Central memory CD8-positive, alpha-beta T cell (primary cell): ENCODE measurements around the gene LHB.
"Not testable (repeated sequence)": the region's sequence is repeated elsewhere in the genome, so short reads cannot be mapped to it uniquely, and the experiment has no call there.

Source experiments
- ATAC-seq: fragments of 150-1000 bp; cut with Tn5 transposase; replicated peaks from 2 replicates; pipeline ENCODE4 v1.10.0; 2022; ENCODE audit warnings: mild to moderate bottlenecking, moderate FRiP score, moderate number of reproducible peaks; ENCODE audit not compliant: poor library complexity, severe bottlenecking; ENCODE audit errors: extremely low read depth
- DNase-seq, 2 donors: peaks; one replicate each; pipeline ENCODE4 v3.0.0; 2021; ENCODE audit warnings: low spot score in 2 of 2
- H3K27ac Mint-ChIP-seq: one replicate; pipeline ENCODE4 v1.8.0; 2022; ENCODE audit warnings: low read depth, mild to moderate bottlenecking, moderate library complexity, mixed read lengths
- H3K27me3 Mint-ChIP-seq: one replicate; pipeline ENCODE4 v1.8.0; 2022; ENCODE audit warnings: mixed read lengths
- H3K36me3 Mint-ChIP-seq: one replicate; pipeline ENCODE4 v1.8.0; 2022; ENCODE audit warnings: mild to moderate bottlenecking, moderate library complexity, mixed read lengths; ENCODE audit not compliant: insufficient read depth
- H3K4me1 Mint-ChIP-seq: one replicate; pipeline ENCODE4 v1.8.0; 2022; ENCODE audit warnings: mixed read lengths
- H3K4me3 Mint-ChIP-seq: one replicate; pipeline ENCODE4 v1.8.0; 2022; ENCODE audit warnings: mild to moderate bottlenecking, moderate library complexity, mixed read lengths
- H3K9me3 Mint-ChIP-seq: one replicate; pipeline ENCODE4 v1.8.0; 2022; ENCODE audit warnings: mixed read lengths

The LHB gene

GRCh38 chr19:49029749-49030148 is 12.9 kb upstream of the LHB start:
- not testable (repeated sequence) for H3K27me3 Mint-ChIP-seq, H3K4me3 Mint-ChIP-seq, H3K4me1 Mint-ChIP-seq, H3K27ac Mint-ChIP-seq, H3K36me3 Mint-ChIP-seq, H3K9me3 Mint-ChIP-seq, DNase-seq, ATAC-seq

- H3K9me3 Mint-ChIP-seq, H3K36me3 Mint-ChIP-seq, ATAC-seq: not testable (repeated sequence)
Measured at GRCh38 chr19:49028686-49029085, 11.8 kb upstream of the LHB start.

GRCh38 chr19:49025599-49025998 is 8.7 kb upstream of the LHB start:
- not testable (repeated sequence) for H3K36me3 Mint-ChIP-seq, H3K4me3 Mint-ChIP-seq, DNase-seq, H3K27ac Mint-ChIP-seq, H3K4me1 Mint-ChIP-seq, H3K9me3 Mint-ChIP-seq, ATAC-seq, H3K27me3 Mint-ChIP-seq

More at GRCh38 chr19:49028686-49029085, 11.8 kb upstream of the LHB start:
- DNase-seq, H3K27ac Mint-ChIP-seq, H3K4me3 Mint-ChIP-seq, H3K27me3 Mint-ChIP-seq, H3K4me1 Mint-ChIP-seq: not testable (repeated sequence)

GRCh38 chr19:49025088-49025487 is 8.2 kb upstream of the LHB start:
- H3K4me1 Mint-ChIP-seq, DNase-seq, H3K27me3 Mint-ChIP-seq, ATAC-seq, H3K4me3 Mint-ChIP-seq, H3K36me3 Mint-ChIP-seq, H3K9me3 Mint-ChIP-seq, H3K27ac Mint-ChIP-seq: not testable (repeated sequence)

- ATAC-seq, H3K36me3 Mint-ChIP-seq, H3K27ac Mint-ChIP-seq, DNase-seq, H3K27me3 Mint-ChIP-seq, H3K9me3 Mint-ChIP-seq, H3K4me3 Mint-ChIP-seq: not testable (repeated sequence)
- peaks cover 15% of the 10 kb centered on the region for H3K4me1 Mint-ChIP-seq
Measured at GRCh38 chr19:49024233-49024632, 7.3 kb upstream of the LHB start, which contains the start of gene CGB3. TSS of gene CGB3 (minus strand) at chr19:49024333. CDS start at chr19:49023971, 362 bp downstream.

- ATAC-seq (no peak), DNase-seq (no peak)
- Mint-ChIP-seq H3K27ac (no peak overlapping the region), H3K9me3 (no peaks in the 10 kb centered on the region), H3K4me3 (no peak overlapping the region), H3K27me3 (no peaks in the 10 kb centered on the region), H3K4me1 (peaks cover 25% of the 10 kb centered on the region), H3K36me3 (peaks cover 5% of the 10 kb centered on the region)
Measured at GRCh38 chr19:49022116-49022515, 5.2 kb upstream of the LHB start.

DNA sequence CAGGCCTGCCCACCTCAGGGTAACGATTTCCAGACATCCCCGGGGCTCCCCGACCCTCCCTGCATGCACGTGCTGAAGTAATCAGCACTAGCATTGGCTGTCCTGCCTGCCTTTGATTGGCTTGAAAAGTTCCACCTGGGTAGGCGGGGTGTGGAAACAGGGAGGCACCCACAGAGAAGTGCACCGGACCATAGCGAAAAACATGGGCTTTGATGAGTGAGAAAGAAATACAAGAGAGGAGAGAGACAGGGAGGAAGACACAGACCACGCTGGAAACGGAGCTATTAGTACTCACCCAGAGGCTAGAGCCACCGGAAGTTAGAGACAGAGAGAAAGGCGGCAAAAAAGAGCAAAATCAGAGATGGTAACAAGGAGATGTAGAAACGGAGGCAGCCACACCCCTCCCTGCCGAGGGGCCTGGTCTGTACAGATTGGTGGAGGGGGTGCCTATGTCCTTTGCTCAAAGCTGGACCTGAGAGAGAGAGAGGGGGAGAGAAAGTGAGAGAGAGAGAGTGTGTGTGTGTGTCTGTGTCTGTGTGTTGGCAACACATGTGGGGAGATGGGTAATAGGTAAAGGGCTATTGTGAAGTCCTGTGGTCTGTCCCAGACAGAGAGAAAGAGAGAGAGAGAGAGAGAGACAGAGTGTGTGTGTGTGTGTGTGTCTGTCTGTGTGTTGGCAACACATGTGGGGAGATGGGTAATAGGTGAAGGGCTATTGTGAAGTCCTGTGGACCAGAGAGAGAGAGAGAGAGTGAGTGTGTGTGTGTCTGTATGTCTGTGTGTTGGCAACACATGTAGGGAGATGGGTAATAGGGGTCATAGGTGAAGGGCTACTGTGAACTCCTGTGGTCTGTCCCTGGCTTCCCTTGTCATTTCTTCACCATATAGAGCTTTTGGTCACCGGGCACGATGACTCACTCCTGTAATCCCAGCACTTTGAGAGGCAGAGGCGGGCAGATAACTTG is 4.3 kb upstream of the LHB start:
- peak overlapping the region; percentile 85 for H3K4me3 Mint-ChIP-seq

GRCh38 chr19:49020342-49020741 is 3.5 kb upstream of the LHB start:
- H3K36me3 Mint-ChIP-seq: peaks cover 5% of the 10 kb centered on the region
- H3K4me1 Mint-ChIP-seq: peaks cover 25% of the 10 kb centered on the region
- H3K4me3 Mint-ChIP-seq: peak overlapping the region; percentile 85
- no peak overlapping the region for H3K27ac Mint-ChIP-seq
- DNase-seq (no peak), ATAC-seq (no peak)
- H3K27me3 Mint-ChIP-seq: no peaks in the 10 kb centered on the region
- H3K9me3 Mint-ChIP-seq: no peaks in the 10 kb centered on the region

More for the DNA sequence above, 4.3 kb upstream of the LHB start:
- H3K27me3 Mint-ChIP-seq: no peaks in the 10 kb centered on the region
- H3K36me3 Mint-ChIP-seq: peaks cover 5% of the 10 kb centered on the region
- peak overlapping the region; percentile 6 for H3K27ac Mint-ChIP-seq
- H3K9me3 Mint-ChIP-seq: no peaks in the 10 kb centered on the region
- ATAC-seq (no peak), DNase-seq (no peak)
- H3K4me1 Mint-ChIP-seq: peaks cover 25% of the 10 kb centered on the region

DNA sequence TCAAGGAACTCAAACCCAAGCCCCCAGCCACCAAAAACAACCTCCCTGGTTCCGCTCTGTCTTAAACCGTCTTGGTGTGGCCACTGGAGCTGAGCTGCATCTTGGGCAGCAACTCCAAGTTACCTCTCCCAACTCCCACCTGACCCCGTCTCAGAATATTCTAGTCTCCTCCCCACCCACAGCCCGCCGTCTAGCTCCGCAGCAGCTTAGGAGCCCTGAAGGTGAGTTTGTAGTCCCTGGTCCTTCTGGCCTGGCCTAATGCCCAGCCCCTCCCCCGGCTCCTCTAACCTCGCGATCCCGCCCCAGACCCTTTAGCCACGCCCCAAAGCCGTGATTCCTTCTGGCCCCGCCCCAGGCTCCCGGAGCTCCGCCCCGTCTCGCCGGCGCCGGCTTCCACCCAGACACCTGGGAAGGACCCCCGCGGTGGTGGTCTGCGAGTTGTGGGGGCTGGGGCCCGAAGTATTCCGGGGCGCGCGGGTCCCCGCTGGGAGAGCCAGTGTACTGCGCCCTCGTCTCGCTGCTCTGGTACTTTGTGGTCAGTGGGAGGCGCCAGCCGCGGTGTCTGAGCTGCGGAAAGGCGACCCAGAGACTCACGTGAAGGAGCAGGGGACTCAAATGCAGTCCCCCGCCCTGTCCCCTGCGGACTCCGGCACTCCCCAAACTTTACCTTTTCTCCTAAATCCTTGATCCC is 2.5 kb upstream of the LHB start:
- peak; percentile 34 for ATAC-seq
- H3K36me3 Mint-ChIP-seq: peaks cover 7% of the 10 kb centered on the region
- H3K27me3 Mint-ChIP-seq: no peaks in the 10 kb centered on the region
- no peaks in the 10 kb centered on the region for H3K9me3 Mint-ChIP-seq
- H3K4me1 Mint-ChIP-seq: peaks cover 25% of the 10 kb centered on the region
- DNase-seq: peak; percentile 31 to 37
- peak overlapping the region; percentile 85 for H3K4me3 Mint-ChIP-seq
- peak overlapping the region; percentile 7 for H3K27ac Mint-ChIP-seq

- H3K36me3 Mint-ChIP-seq, DNase-seq, H3K9me3 Mint-ChIP-seq, H3K27me3 Mint-ChIP-seq: not testable (repeated sequence)
- peak overlapping the region; percentile 7 for H3K27ac Mint-ChIP-seq
- ATAC-seq: peak; percentile 47
- peaks cover 25% of the 10 kb centered on the region for H3K4me1 Mint-ChIP-seq
- H3K4me3 Mint-ChIP-seq: peak overlapping the region; percentile 85
Measured at GRCh38 chr19:49018388-49019241, 1.7 kb upstream of the LHB start.

- ATAC-seq (peak; percentile 89), DNase-seq (peak; percentile 57)
- Mint-ChIP-seq H3K4me1 (peaks cover 25% of the 10 kb centered on the region), H3K27ac (peak overlapping the region; percentile 7), H3K36me3 (peaks cover 8% of the 10 kb centered on the region), H3K27me3 (no peaks in the 10 kb centered on the region), H3K9me3 (no peaks in the 10 kb centered on the region), H3K4me3 (peak overlapping the region; percentile 85)
Measured at GRCh38 chr19:49017666-49018351, 918 bp upstream of the LHB start.
